Loucy (cell line): ENCODE results near the gene COX7A2.

Experiments
- H2AFZ ChIP-seq: fragments of 200-600 bp; sonication (generic); 2 replicates; pipeline ENCODE4 v1.6.0; 2016; ENCODE audit warnings: antibody characterized with exemption, mild to moderate bottlenecking, low read length, moderate library complexity
- H3F3A ChIP-seq: fragments of 200-600 bp; 2 replicates; pipeline ENCODE4 v1.6.0; 2016; ENCODE audit warnings: antibody characterized with exemption, low read depth, mild to moderate bottlenecking
- H3K27me3 ChIP-seq: fragments of 200-600 bp; sonication (generic); 2 replicates; pipeline ENCODE4 v1.6.1; 2014; ENCODE audit warnings: low read length, mild to moderate bottlenecking; ENCODE audit not compliant: insufficient read depth, poor library complexity, severe bottlenecking
- H3K36me3 ChIP-seq: fragments of 200-600 bp; sonication (generic); 2 replicates; pipeline ENCODE4 v1.6.1; 2016; ENCODE audit warnings: low read length; ENCODE audit not compliant: insufficient read depth
- H3K4me1 ChIP-seq: fragments of 200-600 bp; sonication (generic); 2 replicates; pipeline ENCODE4 v1.5.1; 2014; ENCODE audit warnings: low read length, mild to moderate bottlenecking; ENCODE audit not compliant: insufficient read depth, poor library complexity, severe bottlenecking
- H3K4me2 ChIP-seq: fragments of 200-600 bp; sonication (generic); 2 replicates; pipeline ENCODE4 v1.6.0; 2014; ENCODE audit warnings: antibody characterized with exemption, low read length, low read depth, mild to moderate bottlenecking; ENCODE audit not compliant: poor library complexity, severe bottlenecking
- H3K4me3 ChIP-seq: fragments of 200-600 bp; sonication (generic); 2 replicates; pipeline ENCODE4 v1.5.1; 2014; ENCODE audit warnings: low read length, mild to moderate bottlenecking, mixed read lengths; ENCODE audit not compliant: poor library complexity, severe bottlenecking
- H3K79me2 ChIP-seq: fragments of 200-600 bp; sonication (generic); 2 replicates; pipeline ENCODE4 v1.6.1; 2014; ENCODE audit warnings: low read length; ENCODE audit not compliant: insufficient read depth
- H3K9ac ChIP-seq: fragments of 200-600 bp; sonication (generic); 2 replicates; pipeline ENCODE4 v1.6.0; 2014; ENCODE audit warnings: mild to moderate bottlenecking, low read depth, low read length, moderate library complexity; ENCODE audit not compliant: poor library complexity, severe bottlenecking
- H3K9me2 ChIP-seq: fragments of 200-600 bp; sonication (generic); replicated peaks from 2 replicates; pipeline ENCODE4 v1.6.1; 2016; ENCODE audit warnings: low read depth, low read length, mixed read lengths
- H3K9me3 ChIP-seq: fragments of 200-600 bp; sonication (generic); 2 replicates; pipeline ENCODE4 v1.6.1; 2014; ENCODE audit warnings: mild to moderate bottlenecking, antibody characterized with exemption, low read length, low read depth; ENCODE audit not compliant: insufficient read depth
- H4K20me1 ChIP-seq: fragments of 200-600 bp; sonication (generic); 2 replicates; pipeline ENCODE4 v1.6.0; 2014; ENCODE audit warnings: antibody characterized with exemption, low read length, mild to moderate bottlenecking; ENCODE audit not compliant: insufficient read depth, poor library complexity, severe bottlenecking
- EZH2phosphoT487 ChIP-seq: fragments of 200-600 bp; IDR thresholded peaks from 2 replicates; pipeline ENCODE4 v1.6.1; 2018; ENCODE audit warnings: antibody characterized with exemption, mild to moderate bottlenecking, moderate library complexity, borderline replicate concordance
- TF ChIP-seq, protein P1 (sequence below): fragments of 200-600 bp; sonication (generic); conservative IDR thresholded peaks from 2 replicates; pipeline ENCODE4 v1.5.1; 2014; ENCODE audit warnings: mild to moderate bottlenecking, antibody characterized with exemption, low read length

COX7A2 gene, protein sequence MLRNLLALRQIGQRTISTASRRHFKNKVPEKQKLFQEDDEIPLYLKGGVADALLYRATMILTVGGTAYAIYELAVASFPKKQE

DNA sequence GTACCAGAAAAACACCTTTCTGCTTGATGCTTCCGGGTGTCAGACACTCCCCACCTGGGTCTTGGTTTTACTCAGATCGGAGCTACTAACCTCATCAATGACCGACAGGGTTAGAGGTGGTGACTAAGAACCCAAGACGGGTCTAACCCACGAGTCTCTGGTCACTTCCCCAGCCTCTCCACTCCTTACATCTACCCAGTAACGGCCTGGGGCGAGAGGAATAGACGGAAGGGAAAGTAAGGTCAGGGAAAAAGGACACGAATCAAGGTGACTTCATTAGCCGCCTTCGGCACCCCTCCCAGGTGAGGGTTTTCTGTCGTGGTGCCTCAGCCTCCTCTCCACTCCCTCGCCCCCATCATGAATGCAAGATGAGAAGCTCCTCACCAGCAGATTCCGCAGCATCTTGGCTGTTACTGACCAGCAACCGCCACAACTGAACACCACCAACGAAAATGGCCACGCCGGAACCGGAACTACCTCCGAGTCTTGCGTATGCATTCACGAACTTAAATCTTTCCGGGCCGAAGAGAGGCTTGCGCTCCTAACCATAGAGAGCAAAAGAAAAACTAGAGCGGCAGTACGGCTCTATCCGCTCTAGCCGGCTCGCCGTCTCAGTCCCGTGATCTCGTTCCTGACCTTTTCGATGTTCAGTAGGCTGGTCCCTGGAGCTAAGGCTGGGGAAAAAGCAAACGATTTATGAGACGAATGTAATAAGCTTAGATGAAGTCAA, at the start of gene COX7A2:
COX7A2 (minus strand) TSS at position 469 of the 730 bp plus-strand sequence; CDS start at position 402, 67 bp downstream.
- H3K27me3 ChIP-seq = peaks cover 34% of the 10 kb centered on the region
- peak within 1 kb of the TSS; percentile 93 for H3K9ac ChIP-seq
- no peaks in the 10 kb centered on the region for H3K9me3 ChIP-seq
- peak within 1 kb of the TSS; percentile 99 for H3K4me3 ChIP-seq
- peak within 1 kb of the TSS; percentile 76 for H2AFZ ChIP-seq
- peaks cover 7% of the 10 kb centered on the region; the same call in 1 of the 2 replicates for H3K36me3 ChIP-seq
- TF ChIP-seq EZH2phosphoT487 = no peak
- TF ChIP-seq, protein P1, sequence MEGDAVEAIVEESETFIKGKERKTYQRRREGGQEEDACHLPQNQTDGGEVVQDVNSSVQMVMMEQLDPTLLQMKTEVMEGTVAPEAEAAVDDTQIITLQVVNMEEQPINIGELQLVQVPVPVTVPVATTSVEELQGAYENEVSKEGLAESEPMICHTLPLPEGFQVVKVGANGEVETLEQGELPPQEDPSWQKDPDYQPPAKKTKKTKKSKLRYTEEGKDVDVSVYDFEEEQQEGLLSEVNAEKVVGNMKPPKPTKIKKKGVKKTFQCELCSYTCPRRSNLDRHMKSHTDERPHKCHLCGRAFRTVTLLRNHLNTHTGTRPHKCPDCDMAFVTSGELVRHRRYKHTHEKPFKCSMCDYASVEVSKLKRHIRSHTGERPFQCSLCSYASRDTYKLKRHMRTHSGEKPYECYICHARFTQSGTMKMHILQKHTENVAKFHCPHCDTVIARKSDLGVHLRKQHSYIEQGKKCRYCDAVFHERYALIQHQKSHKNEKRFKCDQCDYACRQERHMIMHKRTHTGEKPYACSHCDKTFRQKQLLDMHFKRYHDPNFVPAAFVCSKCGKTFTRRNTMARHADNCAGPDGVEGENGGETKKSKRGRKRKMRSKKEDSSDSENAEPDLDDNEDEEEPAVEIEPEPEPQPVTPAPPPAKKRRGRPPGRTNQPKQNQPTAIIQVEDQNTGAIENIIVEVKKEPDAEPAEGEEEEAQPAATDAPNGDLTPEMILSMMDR = no peak
- H3K79me2 ChIP-seq = peaks cover 34% of the 10 kb centered on the region
- peaks cover 24% of the 10 kb centered on the region for H4K20me1 ChIP-seq
- H3K4me2 ChIP-seq = peak within 1 kb of the TSS; percentile 76
- peaks cover 3% of the 10 kb centered on the region; the same call in 1 of the 2 replicates for H3F3A ChIP-seq
- peaks cover 12% of the 10 kb centered on the region for H3K4me1 ChIP-seq
- H3K9me2 ChIP-seq = no peaks in the 10 kb centered on the region

DNA sequence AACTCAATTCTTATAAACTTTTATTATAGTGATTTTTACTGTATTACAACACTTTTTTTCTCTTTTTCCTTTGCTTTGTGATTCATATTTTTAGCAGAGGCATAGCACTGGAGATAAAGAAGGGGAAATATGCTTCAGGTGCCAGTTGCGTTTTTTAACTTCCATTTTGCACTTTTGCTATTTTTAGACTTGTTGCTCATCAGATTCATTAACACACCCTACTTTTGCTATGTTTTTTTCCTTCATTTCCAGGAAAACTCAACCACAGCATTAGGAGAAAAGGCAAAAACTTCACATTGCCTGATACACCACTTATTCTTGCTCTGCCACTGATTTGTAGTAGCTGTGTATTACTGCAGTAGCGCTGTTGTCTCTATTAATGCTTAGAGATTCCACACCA, 49.0 kb upstream of the COX7A2 start:
- TF ChIP-seq, protein P1 = no peak
- TF ChIP-seq EZH2phosphoT487 = no peak
- Histone ChIP-seq H3K9me3 (no peaks in the 10 kb centered on the region), H3F3A (no peaks in the 10 kb centered on the region), H3K4me2 (no peak overlapping the region), H2AFZ (no peak overlapping the region), H3K4me3 (no peak overlapping the region), H3K36me3 (no peaks in the 10 kb centered on the region), H3K4me1 (peaks cover 6% of the 10 kb centered on the region), H3K9ac (no peak overlapping the region), H3K9me2 (no peaks in the 10 kb centered on the region), H4K20me1 (no peaks in the 10 kb centered on the region), H3K79me2 (no peaks in the 10 kb centered on the region), H3K27me3 (no peaks in the 10 kb centered on the region)

DNA sequence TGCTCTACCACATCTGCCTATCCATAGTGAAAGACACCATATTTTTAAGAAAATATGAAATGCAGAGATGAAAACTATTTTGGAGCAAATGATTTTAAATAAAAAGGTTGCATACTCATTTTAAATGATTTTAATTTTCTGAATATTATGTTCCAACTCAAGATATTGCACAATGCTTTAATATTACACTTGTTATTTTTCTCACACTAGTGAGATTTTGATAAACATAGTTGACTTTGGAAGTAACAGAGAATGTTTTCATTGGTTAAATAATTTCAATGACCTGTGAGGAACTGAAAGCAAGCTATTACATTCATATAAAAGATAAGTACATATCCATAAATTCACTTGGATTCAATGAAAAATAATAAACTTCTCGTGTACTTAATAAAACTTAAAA, 48.1 kb upstream of the COX7A2 start:
- Histone ChIP-seq H3K36me3 (no peaks in the 10 kb centered on the region), H3K4me3 (no peak overlapping the region), H3F3A (no peaks in the 10 kb centered on the region), H3K4me1 (peaks cover 15% of the 10 kb centered on the region), H4K20me1 (no peaks in the 10 kb centered on the region), H3K27me3 (no peaks in the 10 kb centered on the region), H3K79me2 (no peaks in the 10 kb centered on the region), H3K4me2 (no peak overlapping the region), H3K9me3 (no peaks in the 10 kb centered on the region), H2AFZ (no peak overlapping the region), H3K9me2 (no peaks in the 10 kb centered on the region), H3K9ac (no peak overlapping the region)
- TF ChIP-seq EZH2phosphoT487 = no peak
- TF ChIP-seq, protein P1 = no peak
